HG02798 (cell line): ENCODE data around the gene SYT14.
"Not testable (repeated sequence)": the region's sequence is repeated elsewhere in the genome, so short reads cannot be mapped to it uniquely, and the experiment has no call there.

Experiments
- ATAC-seq: cut with Tn5 transposase; IDR thresholded peaks from one replicate; pipeline ENCODE4 v1.9.1; 2021; ENCODE audit warnings: mild to moderate bottlenecking; ENCODE audit not compliant: unreplicated experiment, poor library complexity

SYT14 gene

GRCh38 chr1:209937996-209938959 lies at the start of gene SYT14:
Gene SYT14 (plus strand): TSS chr1:209938217. CDS start chr1:209938265, 48 bp downstream.
- no peak for ATAC-seq

GRCh38 chr1:209888291-209889076 lies 49.5 kb upstream of the SYT14 start:
- ATAC-seq: not testable (repeated sequence)

GRCh38 chr1:209889077-209889418 lies 49.0 kb upstream of the SYT14 start:
- ATAC-seq: no peak

- ATAC-seq: no peak
These were observed 47.2 kb upstream of the SYT14 start for GRCh38 chr1:209890641-209891330.

- ATAC-seq: no peak
These were observed 44.3 kb upstream of the SYT14 start for GRCh38 chr1:209893751-209894150.

GRCh38 chr1:209895709-209896108 lies 42.3 kb upstream of the SYT14 start:
- no peak for ATAC-seq

GRCh38 chr1:209896346-209896745 lies 41.7 kb upstream of the SYT14 start:
- no peak for ATAC-seq

GRCh38 chr1:209898271-209898670 lies 39.7 kb upstream of the SYT14 start:
- ATAC-seq: not testable (repeated sequence)

GRCh38 chr1:209898851-209899250 lies 39.2 kb upstream of the SYT14 start:
- not testable (repeated sequence) for ATAC-seq

GRCh38 chr1:209899948-209900347 lies 38.1 kb upstream of the SYT14 start:
- no peak for ATAC-seq

- ATAC-seq: no peak
These were observed 37.3 kb upstream of the SYT14 start for GRCh38 chr1:209900734-209901133.

GRCh38 chr1:209901211-209901610 lies 36.8 kb upstream of the SYT14 start:
- ATAC-seq: no peak

GRCh38 chr1:209904774-209905173 lies 33.2 kb upstream of the SYT14 start:
- ATAC-seq: not testable (repeated sequence)

GRCh38 chr1:209911746-209912145 lies 26.3 kb upstream of the SYT14 start:
- no peak for ATAC-seq

- no peak for ATAC-seq
These were observed 25.7 kb upstream of the SYT14 start for GRCh38 chr1:209912306-209912705.

GRCh38 chr1:209919637-209920036 lies 18.4 kb upstream of the SYT14 start:
- ATAC-seq: not testable (repeated sequence)

GRCh38 chr1:209920844-209921243 lies 17.2 kb upstream of the SYT14 start:
- ATAC-seq: no peak

GRCh38 chr1:209924390-209924789 lies 13.6 kb upstream of the SYT14 start:
- ATAC-seq: no peak

GRCh38 chr1:209926045-209926444 lies 12.0 kb upstream of the SYT14 start:
- ATAC-seq: no peak

GRCh38 chr1:209927466-209927865 lies 10.6 kb upstream of the SYT14 start:
- no peak for ATAC-seq

GRCh38 chr1:209929751-209930150 lies 8.3 kb upstream of the SYT14 start:
- ATAC-seq: no peak
